Measurements from ENCODE around the gene TRIM37. TPM values are rescaled to one million over a fixed set of nuclear protein-coding genes. Genes with fewer than 3 reads are reported as not detected.

The TRIM37 gene
- total and polyA plus RNA-seq, 4 donors, result 9.1 to 39.0 (median 16.8) TPM

DNA sequence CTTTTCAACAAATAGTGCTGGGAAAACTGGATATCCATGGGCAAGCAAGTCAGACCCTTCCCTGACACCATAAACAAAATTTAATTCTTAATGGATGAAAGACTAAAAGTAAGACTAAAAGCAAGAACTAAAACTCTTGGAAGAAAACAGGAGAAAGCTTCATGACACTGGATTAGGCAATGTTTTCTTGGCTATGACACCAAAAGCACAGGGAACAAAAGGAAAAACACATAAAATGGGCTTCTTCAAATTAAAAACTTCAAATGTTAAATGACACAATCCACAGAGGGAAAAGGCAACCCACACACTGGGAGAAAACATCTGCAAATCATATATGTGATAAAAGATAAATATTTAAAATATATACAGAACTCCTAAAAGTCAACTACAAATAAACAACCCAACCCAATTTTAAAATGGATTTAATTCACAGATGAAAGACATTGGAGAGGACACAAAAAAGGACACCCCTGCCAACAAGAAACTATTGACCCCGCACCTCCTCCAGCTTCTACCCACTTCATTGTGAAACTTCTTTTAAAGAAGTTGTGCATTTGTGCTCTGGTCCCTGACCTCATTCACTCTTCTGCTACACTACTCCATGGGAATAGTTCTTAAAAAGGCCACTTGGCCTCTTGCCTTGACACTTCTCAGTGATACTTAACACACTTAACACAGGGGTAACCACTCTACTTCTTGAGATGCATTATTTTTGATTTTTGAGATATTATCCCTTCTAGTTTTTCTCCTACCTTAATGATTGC is 80.3 kb downstream of the TRIM37 start:
- peak in 1 of 3 donors; percentile 13 for DNase-seq
- Histone ChIP-seq H3K27me3 (ENCODE audit: control insufficient read depth in 3 of 3, insufficient read depth in 3 of 3, low read length in 2 of 3) (no peaks in the 10 kb centered on the region), H3K9ac (ENCODE audit: insufficient read depth in 1 of 2, low read length in 2 of 2) (no peak overlapping the region), H3K36me3 (ENCODE audit: control insufficient read depth in 4 of 4, insufficient read depth in 4 of 4, low read length in 4 of 4) (peaks cover 1 to 3% (median 2%) of the 10 kb centered on the region in 4 donors), H3K27ac (ENCODE audit: low read depth in 1 of 2, low read length in 1 of 2) (no peak overlapping the region), H3K4me3 (no peak overlapping the region), H3K9me3 (ENCODE audit: control insufficient read depth in 4 of 4, insufficient read depth in 3 of 4, low read length in 3 of 4) (no peaks in the 10 kb centered on the region), H3K4me1 (ENCODE audit: control insufficient read depth in 5 of 5, insufficient read depth in 5 of 5, low read length in 5 of 5) (no peaks in the 10 kb centered on the region)
- no peak for TF ChIP-seq CTCF (IDR thresholded peaks at IDR 0.05; ENCODE audit: control extremely low read depth, extremely low read depth)
- ATAC-seq (ENCODE audit: insufficient read depth, low FRiP score), result no peak
- 55 to 81% methylated on average over 1 of the region's 1 CpG for WGBS, 2 donors

- no peak overlapping the region for H3K9ac ChIP-seq (ENCODE audit: insufficient read depth in 1 of 2, low read length in 2 of 2)
- H3K27ac ChIP-seq (ENCODE audit: low read depth in 1 of 2, low read length in 1 of 2), result no peak overlapping the region
- H3K9me3 ChIP-seq (ENCODE audit: control insufficient read depth in 4 of 4, insufficient read depth in 3 of 4, low read length in 3 of 4), result no peaks in the 10 kb centered on the region
- H3K4me1 ChIP-seq (ENCODE audit: control insufficient read depth in 5 of 5, insufficient read depth in 5 of 5, low read length in 5 of 5), result no peaks in the 10 kb centered on the region
- DNase-seq (no peak), ATAC-seq (ENCODE audit: insufficient read depth, low FRiP score) (no peak)
- no peaks in the 10 kb centered on the region for H3K27me3 ChIP-seq (ENCODE audit: control insufficient read depth in 3 of 3, insufficient read depth in 3 of 3, low read length in 2 of 3)
- no peak for TF ChIP-seq CTCF (IDR thresholded peaks at IDR 0.05; ENCODE audit: control extremely low read depth, extremely low read depth)
- WGBS, 2 donors, result 97 to 99% methylated on average over 2 of the region's 2 CpGs
- H3K36me3 ChIP-seq (ENCODE audit: control insufficient read depth in 4 of 4, insufficient read depth in 4 of 4, low read length in 4 of 4), result peaks cover 0 to 3% (median 2%) of the 10 kb centered on the region in 4 donors
- no peak overlapping the region for H3K4me3 ChIP-seq
These were observed 81.8 kb downstream of the TRIM37 start for GRCh38 chr17:59024916-59025315.

DNA sequence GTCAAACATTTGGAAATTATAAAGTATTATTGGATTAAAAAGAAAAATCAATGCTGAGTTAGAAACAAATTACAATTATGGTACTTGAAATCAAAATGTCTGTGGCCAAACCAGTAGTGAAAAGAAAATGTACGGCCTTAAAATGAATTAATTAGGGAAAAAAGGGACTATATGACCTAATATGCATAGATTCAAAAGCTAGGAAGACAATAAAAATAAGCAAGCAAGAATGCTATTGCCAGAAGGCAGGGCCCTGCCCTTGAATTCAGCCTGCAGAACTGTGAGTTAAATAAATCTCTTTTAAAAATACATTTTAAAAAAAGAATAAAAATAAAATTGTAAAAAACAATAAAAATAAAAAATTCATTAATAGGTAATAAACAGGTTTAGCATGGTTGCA is 88.7 kb downstream of the TRIM37 start:
- H3K36me3 ChIP-seq (ENCODE audit: control insufficient read depth in 4 of 4, insufficient read depth in 4 of 4, low read length in 4 of 4), result peaks cover 0 to 6% (median 3%) of the 10 kb centered on the region in 4 donors
- no peak for ATAC-seq (ENCODE audit: insufficient read depth, low FRiP score)

More for the DNA sequence above, 88.7 kb downstream of the TRIM37 start:
- H3K9ac ChIP-seq (ENCODE audit: insufficient read depth in 1 of 2, low read length in 2 of 2), result no peak overlapping the region
- no peaks in the 10 kb centered on the region for H3K9me3 ChIP-seq (ENCODE audit: control insufficient read depth in 4 of 4, insufficient read depth in 3 of 4, low read length in 3 of 4)
- H3K27ac ChIP-seq (ENCODE audit: low read depth in 1 of 2, low read length in 1 of 2), result no peak overlapping the region
- no peak for TF ChIP-seq CTCF (IDR thresholded peaks at IDR 0.05; ENCODE audit: control extremely low read depth, extremely low read depth)
- no peak overlapping the region for H3K4me3 ChIP-seq
- 86 to 97% methylated on average over 1 of the region's 1 CpG for WGBS, 2 donors
- H3K27me3 ChIP-seq (ENCODE audit: control insufficient read depth in 3 of 3, insufficient read depth in 3 of 3, low read length in 2 of 3), result no peaks in the 10 kb centered on the region
- H3K4me1 ChIP-seq (ENCODE audit: control insufficient read depth in 5 of 5, insufficient read depth in 5 of 5, low read length in 5 of 5), result no peaks in the 10 kb centered on the region
- no peak for DNase-seq

Data from lung (tissue), 12 donors.